Parathyroid adenoma (tissue), 2 donors: ENCODE measurements around the gene PBX1.
A peak's percentile ranks its signal among the peaks of the same experiment; 100 is the strongest.

Experiments
- H2AFZ ChIP-seq: fragments of 300-600 bp; sonication (generic); one replicate; pipeline ENCODE4 v1.7.0; 2017; ENCODE audit warnings: antibody characterized with exemption, mild to moderate bottlenecking
- H3K27ac ChIP-seq: fragments of 300-600 bp; sonication (generic); one replicate; pipeline ENCODE4 v1.7.0; 2017
- H3K27me3 ChIP-seq: fragments of 300-600 bp; sonication (generic); one replicate; pipeline ENCODE4 v1.7.0; 2017; ENCODE audit warnings: low read length; ENCODE audit not compliant: control insufficient read depth, insufficient read depth
- H3K36me3 ChIP-seq: fragments of 300-600 bp; sonication (generic); one replicate; pipeline ENCODE4 v1.7.0; 2017; ENCODE audit warnings: low read length; ENCODE audit not compliant: control insufficient read depth, insufficient read depth
- H3K4me1 ChIP-seq: fragments of 300-600 bp; sonication (generic); one replicate; pipeline ENCODE4 v1.7.0; 2017; ENCODE audit warnings: control low read depth
- H3K4me2 ChIP-seq: fragments of 300-600 bp; sonication (generic); one replicate; pipeline ENCODE4 v1.7.0; 2017; ENCODE audit warnings: low read length
- H3K4me3 ChIP-seq: fragments of 300-600 bp; sonication (generic); one replicate; pipeline ENCODE4 v1.7.0; 2017; ENCODE audit warnings: low read depth, low read length
- H3K79me2 ChIP-seq: fragments of 300-600 bp; sonication (generic); one replicate; pipeline ENCODE4 v1.7.0; 2017; ENCODE audit warnings: control low read depth
- H3K9ac ChIP-seq: fragments of 300-600 bp; sonication (generic); one replicate; pipeline ENCODE4 v1.7.0; 2017; ENCODE audit warnings: mild to moderate bottlenecking
- H3K9me3 ChIP-seq: fragments of 300-600 bp; sonication (generic); one replicate; pipeline ENCODE4 v1.7.0; 2017; ENCODE audit warnings: low read length; ENCODE audit not compliant: control insufficient read depth
- CTCF ChIP-seq: fragments of 300-600 bp; sonication (generic); IDR thresholded peaks from one replicate; pipeline ENCODE4 v1.7.0; 2017; ENCODE audit warnings: antibody characterized with exemption, mild to moderate bottlenecking
- donor health status: primary hyperparathyroidism.

PBX1 gene

GRCh38 chr1:164772635-164773034 lies 213.7 kb downstream of the PBX1 start:
- Histone ChIP-seq H3K27me3 (no peaks in the 10 kb centered on the region), H3K9me3 (no peaks in the 10 kb centered on the region), H3K4me3 (peak overlapping the region; percentile 3), H3K36me3 (no peaks in the 10 kb centered on the region), H3K79me2 (no peaks in the 10 kb centered on the region), H3K4me1 (peaks cover 53% of the 10 kb centered on the region), H3K4me2 (peak overlapping the region; percentile 40), H2AFZ (no peak overlapping the region), H3K27ac (peak overlapping the region; percentile 96), H3K9ac (no peak overlapping the region)
- no peak for TF ChIP-seq CTCF

- Histone ChIP-seq H3K4me2 (peak overlapping the region; percentile 40), H3K4me1 (peaks cover 53% of the 10 kb centered on the region), H3K36me3 (no peaks in the 10 kb centered on the region), H3K9ac (no peak overlapping the region), H3K4me3 (peak overlapping the region; percentile 3), H3K27me3 (no peaks in the 10 kb centered on the region), H3K79me2 (no peaks in the 10 kb centered on the region), H2AFZ (no peak overlapping the region), H3K27ac (peak overlapping the region; percentile 96), H3K9me3 (no peaks in the 10 kb centered on the region)
- TF ChIP-seq CTCF: no peak
Measured at GRCh38 chr1:164773102-164773501, 214.1 kb downstream of the PBX1 start.

- Histone ChIP-seq H3K79me2 (no peaks in the 10 kb centered on the region), H3K9me3 (no peaks in the 10 kb centered on the region), H3K27ac (peak overlapping the region; percentile 96), H2AFZ (peak overlapping the region; percentile 53), H3K4me2 (peak overlapping the region; percentile 5), H3K27me3 (no peaks in the 10 kb centered on the region), H3K4me1 (peaks cover 53% of the 10 kb centered on the region), H3K36me3 (no peaks in the 10 kb centered on the region), H3K4me3 (no peak overlapping the region), H3K9ac (no peak overlapping the region)
- peak; percentile 5 for TF ChIP-seq CTCF
Measured at GRCh38 chr1:164774413-164774812, 215.4 kb downstream of the PBX1 start.

- Histone ChIP-seq H3K4me3 (no peak overlapping the region), H2AFZ (peak overlapping the region; percentile 53), H3K4me1 (peaks cover 48% of the 10 kb centered on the region), H3K9ac (no peak overlapping the region), H3K79me2 (peaks cover 5% of the 10 kb centered on the region), H3K4me2 (peak overlapping the region; percentile 5), H3K27ac (peak overlapping the region; percentile 96), H3K27me3 (no peaks in the 10 kb centered on the region), H3K36me3 (no peaks in the 10 kb centered on the region), H3K9me3 (no peaks in the 10 kb centered on the region)
- TF ChIP-seq CTCF: no peak
Measured at GRCh38 chr1:164774819-164775654, 216.1 kb downstream of the PBX1 start.

- Histone ChIP-seq H3K27ac (no peak overlapping the region), H3K4me1 (peaks cover 45% of the 10 kb centered on the region), H3K79me2 (peaks cover 5% of the 10 kb centered on the region), H3K9me3 (no peaks in the 10 kb centered on the region), H2AFZ (no peak overlapping the region), H3K4me3 (no peak overlapping the region), H3K27me3 (no peaks in the 10 kb centered on the region), H3K4me2 (no peak overlapping the region), H3K36me3 (no peaks in the 10 kb centered on the region), H3K9ac (no peak overlapping the region)
- TF ChIP-seq CTCF: no peak
Measured at GRCh38 chr1:164777518-164777917, 218.5 kb downstream of the PBX1 start.
